GM19025 (cell line): ENCODE measurements around the gene NLRC5.

Experiments
- ATAC-seq: cut with Tn5 transposase; IDR thresholded peaks from one replicate; pipeline ENCODE4 v1.9.1; 2021; ENCODE audit warnings: mild to moderate bottlenecking, low read depth, moderate library complexity; ENCODE audit not compliant: unreplicated experiment

Gene NLRC5

GRCh38 chr16:57115168-57115513 lies 125.8 kb downstream of the NLRC5 start:
- no peak for ATAC-seq

GRCh38 chr16:57115514-57116182 lies 126.3 kb downstream of the NLRC5 start:
- ATAC-seq, result no peak

GRCh38 chr16:57118461-57119084 lies 129.2 kb downstream of the NLRC5 start:
- ATAC-seq, result no peak

- ATAC-seq, result no peak
Observed at GRCh38 chr16:57123216-57123973, 134.0 kb downstream of the NLRC5 start.

GRCh38 chr16:57123974-57124674 lies 134.8 kb downstream of the NLRC5 start:
- ATAC-seq, result no peak

- ATAC-seq, result no peak
Observed at GRCh38 chr16:57125376-57125775, 136.0 kb downstream of the NLRC5 start.

- ATAC-seq, result no peak
Observed at GRCh38 chr16:57125969-57126368, 136.6 kb downstream of the NLRC5 start.

GRCh38 chr16:57126411-57126810 lies 137.1 kb downstream of the NLRC5 start:
- ATAC-seq, result no peak

- peak; percentile 65 for ATAC-seq
Observed at GRCh38 chr16:57127037-57127763, 137.8 kb downstream of the NLRC5 start.

GRCh38 chr16:57127836-57128235 lies 138.5 kb downstream of the NLRC5 start:
- ATAC-seq, result no peak

GRCh38 chr16:57128771-57129389 lies 139.5 kb downstream of the NLRC5 start:
- ATAC-seq, result no peak

GRCh38 chr16:57130950-57131321 lies 141.6 kb downstream of the NLRC5 start:
- ATAC-seq, result no peak

GRCh38 chr16:57131351-57131970 lies 142.1 kb downstream of the NLRC5 start:
- ATAC-seq, result no peak

- ATAC-seq, result no peak
Observed at GRCh38 chr16:57132470-57132869, 143.1 kb downstream of the NLRC5 start.

GRCh38 chr16:57133031-57133430 lies 143.7 kb downstream of the NLRC5 start:
- ATAC-seq, result no peak
